ENCODE results near the gene SEPHS2.
A peak's percentile ranks its signal among the peaks of the same experiment; 100 is the strongest.
"Not testable (repeated sequence)": the region's sequence is repeated elsewhere in the genome, so short reads cannot be mapped to it uniquely, and the experiment has no call there.

SEPHS2 gene

GRCh38 chr16:30464078-30464477 lies 18.4 kb upstream of the SEPHS2 start:
- DNase-seq = no peak

DNA sequence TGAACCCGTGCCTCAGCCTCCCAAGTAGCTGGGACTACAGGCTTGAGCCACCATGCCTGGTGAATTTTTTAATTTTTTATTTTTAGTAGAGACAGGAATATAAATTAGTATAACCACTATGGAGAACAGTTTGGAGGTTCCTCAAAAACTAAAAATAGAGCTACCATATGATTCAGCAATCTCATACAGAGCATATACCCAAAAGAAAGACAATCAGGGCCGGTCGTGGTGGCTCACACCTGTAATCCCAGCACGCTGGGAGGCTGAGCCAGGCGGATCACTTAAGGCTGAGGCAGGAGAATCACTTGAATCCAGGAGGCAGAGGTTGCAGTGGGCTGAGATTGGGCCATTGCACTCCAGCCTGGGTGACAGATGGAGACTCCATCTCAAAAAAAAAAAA lies 15.8 kb upstream of the SEPHS2 start:
- not testable (repeated sequence) for DNase-seq

DNA sequence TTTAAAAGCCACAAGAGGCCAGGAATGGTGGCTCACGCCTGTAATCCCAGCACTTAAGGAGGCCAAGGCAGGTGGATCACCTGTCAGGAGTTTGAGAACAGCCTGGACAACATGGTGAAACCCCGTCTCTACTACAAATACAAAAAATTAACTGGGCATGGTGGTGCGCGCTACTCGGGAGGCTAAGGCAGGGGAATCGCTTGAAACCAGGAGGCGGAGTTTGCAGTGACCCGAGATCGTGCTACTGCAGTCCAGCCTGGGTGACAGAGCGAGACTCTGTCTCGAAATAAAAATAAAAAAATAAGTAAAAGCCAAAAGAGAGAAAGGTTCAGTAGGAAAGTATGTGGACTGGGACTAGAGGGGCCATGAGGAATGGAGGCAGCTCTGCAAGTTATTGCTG lies 13.8 kb upstream of the SEPHS2 start:
- no peak for DNase-seq

DNA sequence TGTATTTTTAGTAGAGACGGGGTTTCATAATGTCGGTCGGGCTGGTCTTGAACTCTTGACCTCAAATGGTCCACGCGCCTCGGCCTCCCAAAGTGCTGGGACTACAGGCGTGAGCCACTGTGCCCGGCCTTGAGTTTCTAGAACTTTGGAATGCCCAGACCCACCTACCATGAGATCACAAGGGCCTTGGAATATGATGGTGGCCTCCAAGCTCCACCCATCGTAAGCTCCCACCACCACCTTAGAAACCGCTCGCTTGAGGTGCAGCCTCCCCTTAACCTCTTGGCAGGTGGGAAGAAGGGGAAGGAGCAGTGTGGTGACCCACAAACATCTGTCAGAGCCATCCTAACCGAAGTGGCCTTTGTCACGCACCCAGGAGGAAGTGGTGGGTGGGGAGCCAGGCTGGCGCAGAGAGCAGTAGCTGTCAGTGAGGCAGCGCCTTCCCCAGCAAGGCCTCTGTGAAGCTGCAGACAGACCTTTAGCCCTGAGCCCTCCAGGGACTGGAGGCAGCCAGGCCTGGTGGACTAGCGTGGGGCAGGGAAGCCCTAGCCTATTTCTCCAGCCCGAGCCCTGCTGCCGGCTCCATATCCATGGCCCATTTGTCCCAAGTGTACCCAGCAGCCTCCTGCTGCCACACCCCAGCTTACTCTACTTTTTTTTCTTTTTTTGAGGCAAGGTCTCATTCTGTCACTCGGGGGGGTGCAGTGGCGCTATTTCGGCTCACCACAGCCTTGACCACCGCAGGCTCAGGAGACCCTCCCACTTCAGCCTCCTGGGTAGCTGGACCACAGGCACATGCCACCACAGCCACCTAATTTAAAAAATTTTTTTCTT lies 13.1 kb upstream of the SEPHS2 start:
- DNase-seq = no peak

DNA sequence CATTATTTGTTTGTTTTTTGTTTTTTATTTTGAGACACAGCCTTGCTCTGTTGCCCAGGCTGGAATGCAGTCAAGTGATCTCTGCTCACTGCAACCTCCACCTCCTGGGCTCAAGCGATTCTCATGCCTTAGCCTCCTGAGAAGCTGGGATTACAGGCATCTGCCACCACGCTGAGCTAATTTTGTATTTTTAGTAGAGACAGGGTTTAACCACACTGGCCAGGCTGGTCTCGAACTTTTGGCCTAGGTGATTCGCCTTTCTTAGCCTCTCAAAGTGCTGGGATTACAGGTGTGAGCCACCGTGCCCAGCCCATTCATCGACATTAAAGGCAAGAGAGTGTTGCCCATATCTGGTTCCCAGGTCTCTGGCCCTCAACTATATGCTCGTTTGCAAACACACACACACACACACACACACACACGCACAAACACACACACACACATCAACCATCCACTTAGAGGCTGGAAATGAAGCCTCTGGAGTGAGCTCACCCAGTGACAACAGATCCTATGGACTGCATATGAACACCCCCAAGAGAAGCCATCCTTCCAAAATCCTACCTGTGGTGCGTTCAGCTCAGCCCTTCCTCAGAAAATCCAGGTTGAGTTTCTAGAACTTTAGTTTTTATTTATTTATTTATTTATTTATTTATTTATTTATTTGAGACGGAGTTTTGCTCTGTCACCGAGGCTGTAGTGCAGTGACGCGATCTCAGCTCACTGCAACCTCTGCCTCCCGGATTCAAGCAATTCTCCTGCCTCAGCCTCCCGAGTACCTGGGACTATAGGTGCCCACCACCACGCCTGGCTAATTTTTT lies 12.3 kb upstream of the SEPHS2 start:
- DNase-seq = no peak

DNA sequence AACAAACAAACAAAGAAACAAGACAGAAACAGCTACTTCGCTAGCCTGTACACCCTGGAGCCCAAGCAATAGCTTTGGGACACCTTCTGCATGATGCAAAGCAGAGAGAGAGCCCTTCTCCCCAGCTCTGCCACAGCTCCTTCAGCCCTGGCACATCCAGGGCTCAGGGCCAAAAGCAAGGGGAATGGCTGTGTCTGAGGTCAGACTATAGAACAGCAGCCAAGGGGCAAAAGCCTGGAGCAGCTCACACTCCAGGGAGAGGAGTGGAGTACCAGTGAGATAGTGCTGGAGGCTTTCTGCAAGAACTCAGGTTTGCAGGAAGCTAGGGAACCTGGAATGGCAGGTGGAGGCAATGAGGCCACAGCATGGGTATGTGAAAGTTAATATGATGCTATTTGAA lies 11.6 kb upstream of the SEPHS2 start:
- no peak for DNase-seq

- DNase-seq = no peak
Observed at GRCh38 chr16:30456302-30456701, 10.6 kb upstream of the SEPHS2 start.

DNA sequence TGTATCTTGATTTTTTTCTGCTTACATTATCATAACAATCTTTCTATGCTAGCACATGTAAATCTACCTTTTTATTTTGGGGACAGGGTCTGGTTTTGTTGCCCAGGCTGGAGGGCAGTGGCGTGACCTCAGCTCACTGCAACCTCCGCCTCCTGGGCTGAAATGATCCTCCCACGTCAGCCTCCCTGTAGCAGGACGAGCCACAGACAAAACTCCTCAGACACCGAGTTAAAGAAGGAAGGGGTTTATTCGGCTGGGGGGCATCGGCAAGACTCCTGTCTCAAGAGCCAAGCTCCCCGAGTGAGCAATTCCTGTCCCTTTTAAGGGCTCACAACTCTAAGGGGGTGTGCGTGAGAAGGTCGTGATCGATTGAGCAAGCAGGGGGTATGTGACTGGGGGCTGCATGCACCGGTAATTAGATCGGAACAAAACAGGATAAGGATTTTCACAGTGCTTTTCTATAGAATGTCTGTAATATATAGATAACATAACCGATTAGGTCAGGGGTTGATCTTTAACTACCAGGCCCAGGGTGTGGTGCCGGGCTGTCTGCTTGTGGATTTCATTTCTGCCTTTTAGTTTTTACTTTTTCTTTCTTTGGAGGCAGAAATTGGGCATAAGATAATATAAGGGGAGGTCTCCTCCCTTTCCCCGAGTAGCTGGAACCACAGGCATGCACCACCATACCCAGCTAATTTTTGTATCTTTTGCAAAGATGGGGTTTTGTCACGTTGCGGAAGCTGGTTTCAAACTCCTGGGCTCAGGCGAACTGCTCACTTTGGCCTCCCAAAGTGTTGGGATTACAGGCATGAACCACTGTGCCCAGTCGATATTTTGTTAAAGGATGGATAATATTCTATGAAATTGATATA lies 7.3 kb upstream of the SEPHS2 start:
- DNase-seq = not testable (repeated sequence)

DNA sequence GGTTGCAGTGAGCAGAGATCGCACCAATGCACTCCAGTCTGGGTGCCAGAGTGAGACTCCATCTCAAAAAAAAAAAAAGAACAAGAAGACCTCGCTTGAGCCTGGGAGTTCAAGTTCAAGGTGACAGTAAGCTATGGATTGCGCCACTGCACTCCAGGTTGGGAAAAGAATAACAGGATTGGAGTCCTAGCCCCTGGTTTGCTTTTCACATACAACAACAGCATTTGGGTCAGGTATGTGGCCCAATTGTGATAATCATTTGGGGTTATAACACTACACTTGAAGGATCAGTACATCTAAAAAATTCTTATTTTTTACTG lies 3.4 kb upstream of the SEPHS2 start:
- DNase-seq = no peak

GRCh38 chr16:30447512-30448226 lies 2.0 kb upstream of the SEPHS2 start:
- no peak for DNase-seq

DNA sequence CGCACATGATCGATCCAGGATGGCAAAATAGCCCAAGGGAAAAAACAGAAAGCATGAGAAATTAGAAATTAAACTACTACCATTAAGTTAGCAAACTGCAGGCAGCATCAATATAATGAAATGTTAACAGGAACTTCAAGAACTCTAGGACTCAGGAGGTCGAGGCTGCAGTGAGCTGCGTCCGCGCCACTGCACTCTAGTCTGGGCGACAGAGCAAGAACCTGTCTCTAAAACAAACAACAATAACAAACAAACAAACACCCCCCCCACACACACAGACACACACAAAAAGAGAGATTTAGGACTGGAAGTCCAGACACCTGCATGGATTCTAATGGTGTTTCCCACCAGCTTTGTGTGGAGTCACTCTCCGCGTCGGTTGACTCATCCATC lies 525 bp upstream of the SEPHS2 start:
- DNase-seq = no peak

GRCh38 chr16:30445149-30445407 lies 596 bp downstream of the SEPHS2 start:
- no peak for DNase-seq

DNA sequence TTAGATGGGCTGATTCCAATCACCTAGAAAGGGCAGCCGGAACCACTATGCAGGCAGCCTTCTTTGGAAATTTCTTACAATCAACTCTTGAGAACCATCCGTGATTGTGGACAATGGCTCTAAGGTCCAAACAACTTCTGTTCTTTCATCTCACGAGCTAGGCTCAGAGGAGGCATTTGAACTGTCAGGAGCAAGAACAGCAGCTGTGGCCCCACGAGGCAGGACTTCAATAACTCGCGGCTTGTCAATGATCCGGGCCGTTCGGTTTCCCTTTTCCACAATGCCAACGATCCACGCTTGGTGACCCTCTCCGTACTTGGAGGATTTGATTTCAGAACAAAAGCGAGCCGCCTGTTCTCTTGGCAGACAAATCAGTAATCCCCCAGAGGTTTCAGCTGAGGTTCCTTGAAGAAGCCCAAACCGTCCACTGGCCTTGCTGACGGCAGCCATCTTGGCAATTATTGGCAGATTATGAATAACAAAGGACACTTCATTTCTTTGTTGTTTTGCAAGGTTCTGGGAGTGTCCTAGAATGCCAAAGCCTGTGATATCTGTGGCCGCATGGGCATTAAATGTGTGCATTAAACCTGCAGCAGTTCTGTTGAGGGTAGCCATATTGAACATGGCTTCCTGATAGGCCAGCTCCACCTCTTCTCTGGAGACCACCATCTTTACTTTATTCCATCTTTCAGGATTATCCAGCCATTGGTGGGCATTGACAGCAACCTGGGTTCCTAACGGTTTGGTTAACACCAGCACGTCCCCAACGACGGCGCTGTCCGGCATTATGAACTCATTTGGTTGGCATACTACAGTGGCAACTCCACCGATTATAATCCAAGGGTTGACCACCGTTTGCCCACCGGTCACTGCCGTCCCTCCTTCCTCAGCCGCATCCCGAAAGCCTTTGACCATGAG lies 1.2 kb downstream of the SEPHS2 start:
- no peak for DNase-seq

DNA sequence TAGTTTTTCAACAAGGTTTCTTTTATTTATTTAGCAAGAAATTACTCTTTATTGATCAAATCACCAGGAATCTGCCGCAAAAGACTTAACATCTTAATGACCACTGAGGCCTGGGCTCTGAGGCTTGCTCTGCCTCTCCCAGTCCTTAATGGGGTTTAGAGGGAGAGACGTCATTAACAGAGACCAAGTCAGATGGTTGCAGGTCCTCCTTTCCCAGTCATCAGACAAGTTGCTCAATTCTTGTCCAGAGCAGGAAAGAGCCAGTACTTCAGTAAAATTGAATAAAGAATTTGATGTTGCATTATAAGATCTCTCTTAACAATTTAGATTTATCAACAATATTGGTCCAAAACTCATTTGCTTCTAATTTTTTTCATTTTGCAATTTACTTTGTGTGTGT lies 2.0 kb downstream of the SEPHS2 start:
- DNase-seq = no peak

- no peak for DNase-seq
Observed at GRCh38 chr16:30439720-30440348, 5.8 kb downstream of the SEPHS2 start.

DNA sequence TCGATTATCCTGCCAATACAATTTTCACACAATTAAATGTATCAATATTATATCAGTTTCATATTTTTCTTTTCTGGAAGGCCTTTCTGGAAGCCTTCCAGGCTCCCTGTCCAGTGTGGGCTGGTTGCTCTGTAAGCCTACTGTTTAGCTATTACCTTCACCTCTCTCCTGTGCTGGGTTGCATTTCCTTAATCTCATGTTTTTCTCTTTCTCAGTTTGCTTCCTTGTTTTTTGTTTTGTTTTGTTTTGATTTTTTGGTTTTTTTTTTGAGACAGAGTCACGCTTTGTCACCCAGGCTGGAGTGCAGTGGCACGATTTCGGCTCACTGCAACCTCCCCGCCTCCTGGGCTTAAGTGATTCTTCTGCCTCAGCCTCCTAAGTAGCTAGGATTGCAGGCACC lies 6.8 kb downstream of the SEPHS2 start:
- no peak for DNase-seq

DNA sequence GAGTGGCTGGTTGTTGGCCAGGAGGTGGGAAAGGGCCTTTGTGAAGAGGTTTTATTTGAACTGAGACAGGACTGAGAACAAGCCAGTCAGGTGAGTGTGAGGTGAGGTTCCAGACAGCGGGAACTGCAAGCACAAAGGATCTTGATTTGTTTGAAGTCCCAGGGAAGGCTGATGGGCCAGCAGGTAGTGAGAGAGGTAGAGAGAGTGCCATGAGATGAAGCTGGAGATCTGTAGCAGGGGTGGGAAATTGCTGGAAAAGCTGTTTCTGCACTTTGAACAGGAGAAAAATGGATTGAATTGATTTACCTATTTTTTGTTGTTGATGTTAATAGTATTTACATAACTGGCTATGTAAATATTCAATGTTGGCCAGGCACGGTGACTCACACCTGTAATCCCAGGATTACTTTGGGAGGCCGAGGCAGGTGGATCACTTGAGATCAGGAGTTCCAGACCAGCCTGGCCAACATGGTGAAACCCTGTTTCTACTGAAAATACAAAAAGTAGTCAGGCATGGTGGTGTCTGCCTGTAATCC lies 8.1 kb downstream of the SEPHS2 start:
- DNase-seq = peak; percentile 2

GRCh38 chr16:30434852-30435251 lies 10.8 kb downstream of the SEPHS2 start:
- DNase-seq = no peak

DNA sequence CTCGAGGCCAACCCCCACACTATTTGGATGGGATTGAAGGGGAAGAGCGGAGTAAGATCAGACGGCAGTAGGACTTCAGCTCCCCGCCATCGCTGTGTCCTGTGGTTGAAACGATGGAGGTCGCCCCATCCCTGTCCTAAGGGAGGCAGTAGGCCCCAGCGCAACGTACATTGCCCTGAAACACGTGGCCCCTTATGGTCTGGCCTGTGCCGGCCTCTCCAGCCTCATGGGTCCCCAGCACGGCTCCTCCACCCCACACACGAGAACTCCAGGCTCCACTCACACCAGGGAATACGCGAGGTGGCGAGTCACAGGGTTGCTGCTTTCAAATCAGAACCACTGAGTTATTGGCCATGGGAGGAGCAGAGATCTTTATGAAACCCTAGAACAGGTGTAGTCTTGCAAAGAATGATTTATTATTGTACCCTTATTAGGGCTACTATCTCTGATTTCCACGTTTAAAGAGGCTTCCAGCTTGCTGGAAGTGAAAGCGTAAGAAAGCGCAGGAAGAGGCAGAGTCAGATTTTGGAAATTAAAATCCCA lies 15.2 kb downstream of the SEPHS2 start:
- DNase-seq = no peak

GRCh38 chr16:30429678-30430427 lies 15.8 kb downstream of the SEPHS2 start, which contains the start of gene DCTPP1:
Gene DCTPP1, minus strand, starts transcription at chr16:30430030. Its CDS starts 50 bp downstream, at chr16:30429980.
- DNase-seq = peak; percentile 100

All from COR-L47 (cell line).